ENCODE results near the gene ZNF789.

DNA sequence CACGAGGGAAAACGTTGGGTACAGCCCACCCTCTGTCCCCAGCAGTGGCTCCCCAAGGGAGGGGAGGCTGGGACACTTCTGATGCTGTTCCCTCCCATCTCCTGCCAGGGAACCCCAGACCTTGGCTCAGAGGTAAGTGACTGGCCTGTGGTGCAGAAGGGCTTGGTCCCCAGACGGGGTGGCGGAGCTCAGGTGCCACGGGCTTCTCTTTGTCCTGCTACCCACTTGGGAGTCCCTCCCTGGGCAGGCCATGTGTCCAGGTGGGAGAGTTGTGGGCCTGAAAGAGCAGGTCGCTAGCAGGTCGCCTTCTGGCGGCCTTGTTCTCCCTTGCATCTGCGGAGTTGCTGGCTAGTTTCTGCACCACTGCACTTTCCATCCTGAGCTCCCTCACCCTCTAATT, 16.8 kb upstream of the ZNF789 start:
- TF ChIP-seq, protein P1, sequence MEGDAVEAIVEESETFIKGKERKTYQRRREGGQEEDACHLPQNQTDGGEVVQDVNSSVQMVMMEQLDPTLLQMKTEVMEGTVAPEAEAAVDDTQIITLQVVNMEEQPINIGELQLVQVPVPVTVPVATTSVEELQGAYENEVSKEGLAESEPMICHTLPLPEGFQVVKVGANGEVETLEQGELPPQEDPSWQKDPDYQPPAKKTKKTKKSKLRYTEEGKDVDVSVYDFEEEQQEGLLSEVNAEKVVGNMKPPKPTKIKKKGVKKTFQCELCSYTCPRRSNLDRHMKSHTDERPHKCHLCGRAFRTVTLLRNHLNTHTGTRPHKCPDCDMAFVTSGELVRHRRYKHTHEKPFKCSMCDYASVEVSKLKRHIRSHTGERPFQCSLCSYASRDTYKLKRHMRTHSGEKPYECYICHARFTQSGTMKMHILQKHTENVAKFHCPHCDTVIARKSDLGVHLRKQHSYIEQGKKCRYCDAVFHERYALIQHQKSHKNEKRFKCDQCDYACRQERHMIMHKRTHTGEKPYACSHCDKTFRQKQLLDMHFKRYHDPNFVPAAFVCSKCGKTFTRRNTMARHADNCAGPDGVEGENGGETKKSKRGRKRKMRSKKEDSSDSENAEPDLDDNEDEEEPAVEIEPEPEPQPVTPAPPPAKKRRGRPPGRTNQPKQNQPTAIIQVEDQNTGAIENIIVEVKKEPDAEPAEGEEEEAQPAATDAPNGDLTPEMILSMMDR (IDR thresholded peaks at IDR 0.05; ENCODE audit: low read depth, low read length), result no peak
- no peak for TF ChIP-seq EZH2phosphoT487 (IDR thresholded peaks at IDR 0.05; ENCODE audit: low read depth)

Measured in OCI-LY3 (cell line).